Measurements from ENCODE around the gene CTSV. TPM values are rescaled to one million over a fixed set of nuclear protein-coding genes. Genes with fewer than 3 reads are reported as not detected.
"Not testable (repeated sequence)": the region's sequence is repeated elsewhere in the genome, so short reads cannot be mapped to it uniquely, and the experiment has no call there.

Gene CTSV
- total RNA-seq, 1 experiment from 2014 or later: 10.2 TPM

DNA sequence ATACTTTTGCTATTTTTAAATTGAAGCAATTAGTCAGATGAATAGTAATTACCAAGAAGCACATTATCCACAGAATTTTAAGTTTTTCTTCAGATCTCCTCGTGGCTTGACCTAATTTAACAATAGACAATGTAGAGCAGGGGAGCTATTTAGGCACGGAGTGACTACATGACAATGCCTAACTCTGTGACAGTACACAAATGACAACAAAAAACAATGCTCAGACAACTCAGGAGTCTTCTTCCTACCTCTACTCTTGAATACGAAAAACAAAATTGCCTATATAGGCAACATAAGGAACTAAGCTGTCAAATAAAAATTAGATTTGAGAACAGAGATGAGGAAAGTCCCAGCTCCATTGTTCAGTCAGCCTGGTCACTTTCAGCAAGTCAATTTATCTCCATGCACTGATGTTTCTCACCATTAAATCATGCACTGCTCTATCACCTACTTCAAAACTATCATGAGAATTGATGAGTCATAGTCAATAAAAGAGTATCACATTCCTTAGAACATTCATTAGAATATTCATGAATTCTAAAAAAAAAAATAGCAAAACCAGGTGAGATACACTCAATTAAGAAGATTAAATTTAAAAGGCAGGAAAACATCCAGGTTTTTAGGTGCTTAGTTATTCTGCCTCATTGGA lies 38.7 kb downstream of the CTSV start:
- H3K27me3 ChIP-seq (replicated peaks; ENCODE audit: insufficient read depth, low read depth, low read length, poor library complexity); H3K4me1 ChIP-seq (ENCODE audit: insufficient read depth, low read length, poor library complexity, severe bottlenecking); H3K4me3 ChIP-seq (ENCODE audit: low read depth, low read length, poor library complexity, severe bottlenecking); intact Hi-C loops (cut with micrococcal nuclease; ENCODE audit: unreplicated experiment); H3K27ac ChIP-seq (ENCODE audit: low read depth, low read length, poor library complexity, severe bottlenecking); DNase-seq (ENCODE audit: low spot score); CTCF ChIA-PET; H3K9me3 ChIP-seq (ENCODE audit: low read depth, low read length, poor library complexity, severe bottlenecking); H3K36me3 ChIP-seq (ENCODE audit: insufficient read depth, low read length, poor library complexity, severe bottlenecking); POLR2A ChIA-PET (ENCODE audit: low non-redundant PET); BruUV-seq (replicated peaks): not testable (repeated sequence)

DNA sequence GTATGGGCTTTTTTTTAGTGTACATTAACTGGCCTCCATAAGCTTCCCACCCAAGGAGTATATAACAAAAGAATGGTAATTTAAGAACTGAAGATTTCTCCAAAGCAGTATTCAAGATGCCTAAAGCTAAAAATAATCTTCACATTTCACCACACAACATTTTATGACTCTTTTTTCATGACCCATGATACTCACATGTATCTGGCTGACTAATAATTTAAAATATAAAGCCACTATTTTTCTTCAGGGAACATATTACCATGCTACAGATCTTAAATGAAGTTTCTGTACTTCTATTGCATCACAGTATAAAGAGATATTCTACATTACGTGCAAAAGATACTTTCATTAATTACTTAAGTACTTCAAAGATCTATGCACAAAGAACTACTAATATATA lies 39.2 kb downstream of the CTSV start:
- POLR2A ChIA-PET (ENCODE audit: low non-redundant PET); CTCF ChIA-PET: not testable (repeated sequence)

DNA sequence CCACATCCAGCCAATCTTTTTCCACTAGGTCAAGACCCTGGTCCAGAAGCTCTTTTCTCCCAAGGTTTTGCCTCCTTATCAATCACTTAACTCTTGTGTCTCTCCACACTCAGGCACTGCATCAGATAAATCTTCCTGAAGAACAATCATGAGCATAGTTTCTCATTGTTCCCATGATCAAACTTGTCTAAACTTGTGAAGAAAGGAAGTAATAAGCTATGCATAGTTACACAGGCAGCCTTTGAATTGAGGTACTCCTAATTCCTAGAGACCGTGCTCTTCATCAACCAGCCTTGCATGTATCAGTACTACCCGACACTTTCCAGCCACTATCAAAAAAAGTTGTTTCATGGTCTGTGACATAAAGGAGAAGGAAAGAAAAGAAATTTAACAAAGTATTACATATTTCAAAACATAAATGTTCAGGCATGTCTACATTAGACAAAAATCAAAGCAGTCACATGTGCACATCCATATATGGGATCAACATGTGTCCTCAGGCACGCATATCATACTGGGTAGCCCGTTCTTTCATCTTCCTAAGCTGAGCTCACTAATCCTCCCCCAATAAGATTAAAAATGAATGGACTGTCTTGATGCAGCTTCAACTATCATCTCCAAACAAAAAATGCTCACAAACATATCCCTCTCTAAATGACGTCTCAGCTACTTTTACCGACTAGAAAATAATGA lies 41.8 kb downstream of the CTSV start:
- H3K4me1 ChIP-seq (ENCODE audit: insufficient read depth, low read length, poor library complexity, severe bottlenecking); H3K27me3 ChIP-seq (replicated peaks; ENCODE audit: insufficient read depth, low read depth, low read length, poor library complexity); H3K9me3 ChIP-seq (ENCODE audit: low read depth, low read length, poor library complexity, severe bottlenecking); H3K27ac ChIP-seq (ENCODE audit: low read depth, low read length, poor library complexity, severe bottlenecking); POLR2A ChIA-PET (ENCODE audit: low non-redundant PET); H3K36me3 ChIP-seq (ENCODE audit: insufficient read depth, low read length, poor library complexity, severe bottlenecking); CTCF ChIA-PET; H3K4me3 ChIP-seq (ENCODE audit: low read depth, low read length, poor library complexity, severe bottlenecking); BruUV-seq (replicated peaks); DNase-seq (ENCODE audit: low spot score); intact Hi-C loops (cut with micrococcal nuclease; ENCODE audit: unreplicated experiment): not testable (repeated sequence)

More for the DNA sequence above, 39.2 kb downstream of the CTSV start:
- H3K4me1 ChIP-seq (ENCODE audit: insufficient read depth, low read length, poor library complexity, severe bottlenecking); H3K4me3 ChIP-seq (ENCODE audit: low read depth, low read length, poor library complexity, severe bottlenecking); H3K27me3 ChIP-seq (replicated peaks; ENCODE audit: insufficient read depth, low read depth, low read length, poor library complexity); intact Hi-C loops (cut with micrococcal nuclease; ENCODE audit: unreplicated experiment); H3K27ac ChIP-seq (ENCODE audit: low read depth, low read length, poor library complexity, severe bottlenecking); BruUV-seq (replicated peaks); DNase-seq (ENCODE audit: low spot score); H3K36me3 ChIP-seq (ENCODE audit: insufficient read depth, low read length, poor library complexity, severe bottlenecking); H3K9me3 ChIP-seq (ENCODE audit: low read depth, low read length, poor library complexity, severe bottlenecking): not testable (repeated sequence)

DNA sequence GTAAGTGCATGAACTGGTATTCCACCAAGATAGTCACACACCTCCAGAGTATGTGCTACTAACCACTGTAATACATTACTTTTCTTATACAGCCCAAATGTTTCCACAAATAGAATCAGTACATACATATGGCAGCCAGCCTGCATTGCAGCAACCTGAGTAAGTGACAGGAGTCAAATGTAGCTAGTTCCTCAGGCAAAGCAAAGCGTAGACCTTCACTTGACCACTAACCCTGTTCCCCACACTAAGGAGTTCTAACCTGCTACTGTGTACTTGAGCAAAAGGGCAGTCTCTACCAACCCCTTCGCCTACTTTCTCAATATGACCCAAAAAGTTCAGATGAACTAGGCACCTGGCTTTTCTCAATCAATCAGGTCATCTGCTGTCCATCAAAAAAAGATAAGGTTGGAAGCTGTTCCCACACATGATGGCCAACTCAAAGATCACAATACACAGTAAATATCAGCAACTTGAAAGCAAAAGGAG lies 44.4 kb downstream of the CTSV start:
- H3K9me3 ChIP-seq (ENCODE audit: low read depth, low read length, poor library complexity, severe bottlenecking); H3K27me3 ChIP-seq (replicated peaks; ENCODE audit: insufficient read depth, low read depth, low read length, poor library complexity); POLR2A ChIA-PET (ENCODE audit: low non-redundant PET); H3K4me1 ChIP-seq (ENCODE audit: insufficient read depth, low read length, poor library complexity, severe bottlenecking); CTCF ChIA-PET; DNase-seq (ENCODE audit: low spot score); H3K36me3 ChIP-seq (ENCODE audit: insufficient read depth, low read length, poor library complexity, severe bottlenecking); intact Hi-C loops (cut with micrococcal nuclease; ENCODE audit: unreplicated experiment); H3K4me3 ChIP-seq (ENCODE audit: low read depth, low read length, poor library complexity, severe bottlenecking); BruUV-seq (replicated peaks); H3K27ac ChIP-seq (ENCODE audit: low read depth, low read length, poor library complexity, severe bottlenecking): not testable (repeated sequence)

DNA sequence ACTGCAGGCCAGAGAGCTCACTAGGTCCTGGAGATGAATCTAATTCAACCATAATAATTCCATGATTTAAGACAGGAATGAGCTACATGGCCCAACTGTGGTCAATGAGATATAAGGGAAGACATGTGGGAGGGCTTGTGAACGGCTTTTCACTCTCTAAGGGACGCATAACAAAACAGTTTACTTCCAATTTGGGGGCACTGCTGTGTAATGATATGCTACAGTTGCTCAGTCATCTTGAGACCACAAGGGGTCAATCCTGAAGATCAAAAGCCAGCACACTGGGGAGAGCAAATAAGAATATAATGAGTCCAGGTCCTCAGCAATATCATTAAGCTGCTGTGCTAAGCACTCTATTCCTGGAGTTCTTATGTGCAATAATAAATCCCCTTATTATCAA lies 46.6 kb downstream of the CTSV start:
- DNase-seq (ENCODE audit: low spot score); H3K36me3 ChIP-seq (ENCODE audit: insufficient read depth, low read length, poor library complexity, severe bottlenecking); H3K4me3 ChIP-seq (ENCODE audit: low read depth, low read length, poor library complexity, severe bottlenecking); H3K4me1 ChIP-seq (ENCODE audit: insufficient read depth, low read length, poor library complexity, severe bottlenecking); CTCF ChIA-PET; H3K27me3 ChIP-seq (replicated peaks; ENCODE audit: insufficient read depth, low read depth, low read length, poor library complexity); H3K27ac ChIP-seq (ENCODE audit: low read depth, low read length, poor library complexity, severe bottlenecking); H3K9me3 ChIP-seq (ENCODE audit: low read depth, low read length, poor library complexity, severe bottlenecking); POLR2A ChIA-PET (ENCODE audit: low non-redundant PET); intact Hi-C loops (cut with micrococcal nuclease; ENCODE audit: unreplicated experiment); BruUV-seq (replicated peaks): not testable (repeated sequence)

DNA sequence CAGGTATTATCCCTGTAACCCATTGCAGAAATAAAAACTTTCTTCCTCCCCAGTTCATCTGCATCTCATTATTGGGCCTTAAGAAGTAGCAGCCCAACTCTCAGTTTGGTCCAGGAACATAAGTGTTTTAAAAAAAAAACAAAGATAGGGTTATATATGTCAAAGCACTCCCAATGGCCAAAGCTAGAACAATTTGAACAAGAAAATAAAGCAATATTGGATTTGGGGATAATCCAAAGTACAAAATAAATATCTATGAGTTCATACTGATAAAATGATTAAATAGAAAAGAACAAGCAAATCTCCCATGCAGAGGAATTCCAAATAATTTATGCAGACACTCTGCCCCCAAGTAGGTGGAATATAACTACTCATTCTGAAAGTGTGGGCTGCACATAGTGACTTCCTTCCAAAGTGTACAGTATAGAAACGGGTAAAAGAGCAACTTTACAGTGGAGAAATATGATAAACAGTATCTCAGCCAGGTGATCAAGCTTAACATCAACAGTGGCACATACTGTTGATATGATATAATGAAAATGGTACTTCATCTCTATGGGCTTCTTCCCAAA lies 49.1 kb downstream of the CTSV start:
- POLR2A ChIA-PET (ENCODE audit: low non-redundant PET); H3K4me1 ChIP-seq (ENCODE audit: insufficient read depth, low read length, poor library complexity, severe bottlenecking); CTCF ChIA-PET; H3K27ac ChIP-seq (ENCODE audit: low read depth, low read length, poor library complexity, severe bottlenecking); H3K4me3 ChIP-seq (ENCODE audit: low read depth, low read length, poor library complexity, severe bottlenecking); H3K9me3 ChIP-seq (ENCODE audit: low read depth, low read length, poor library complexity, severe bottlenecking); H3K27me3 ChIP-seq (replicated peaks; ENCODE audit: insufficient read depth, low read depth, low read length, poor library complexity); DNase-seq (ENCODE audit: low spot score); H3K36me3 ChIP-seq (ENCODE audit: insufficient read depth, low read length, poor library complexity, severe bottlenecking); BruUV-seq (replicated peaks); intact Hi-C loops (cut with micrococcal nuclease; ENCODE audit: unreplicated experiment): not testable (repeated sequence)

- DNase-seq (ENCODE audit: low spot score); H3K27me3 ChIP-seq (replicated peaks; ENCODE audit: insufficient read depth, low read depth, low read length, poor library complexity); H3K27ac ChIP-seq (ENCODE audit: low read depth, low read length, poor library complexity, severe bottlenecking); H3K4me3 ChIP-seq (ENCODE audit: low read depth, low read length, poor library complexity, severe bottlenecking); H3K4me1 ChIP-seq (ENCODE audit: insufficient read depth, low read length, poor library complexity, severe bottlenecking); intact Hi-C loops (cut with micrococcal nuclease; ENCODE audit: unreplicated experiment); H3K36me3 ChIP-seq (ENCODE audit: insufficient read depth, low read length, poor library complexity, severe bottlenecking); CTCF ChIA-PET; POLR2A ChIA-PET (ENCODE audit: low non-redundant PET); H3K9me3 ChIP-seq (ENCODE audit: low read depth, low read length, poor library complexity, severe bottlenecking); BruUV-seq (replicated peaks): not testable (repeated sequence)
Observed at GRCh38 chr9:96984887-96985286, 54.1 kb downstream of the CTSV start.

Data from A673 (cell line).